Activated CD4-positive, alpha-beta T cell treated with anti-CD3 and anti-CD28 coated beads, Interleukin-2, Interleukin-4, amounts not matched to agents 100 ng/mL and 50 ng/mL, durations not matched to agents 16 hours and 8 hours (primary cell): ENCODE measurements around the gene F2RL2.

Experiments
- DNase-seq: peaks from one replicate; pipeline ENCODE4 v3.0.0-alpha.2; 2020; ENCODE audit warnings: low spot score

Gene F2RL2, protein sequence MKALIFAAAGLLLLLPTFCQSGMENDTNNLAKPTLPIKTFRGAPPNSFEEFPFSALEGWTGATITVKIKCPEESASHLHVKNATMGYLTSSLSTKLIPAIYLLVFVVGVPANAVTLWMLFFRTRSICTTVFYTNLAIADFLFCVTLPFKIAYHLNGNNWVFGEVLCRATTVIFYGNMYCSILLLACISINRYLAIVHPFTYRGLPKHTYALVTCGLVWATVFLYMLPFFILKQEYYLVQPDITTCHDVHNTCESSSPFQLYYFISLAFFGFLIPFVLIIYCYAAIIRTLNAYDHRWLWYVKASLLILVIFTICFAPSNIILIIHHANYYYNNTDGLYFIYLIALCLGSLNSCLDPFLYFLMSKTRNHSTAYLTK

GRCh38 chr5:76622973-76623596, at the start of gene F2RL2:
F2RL2 (minus strand) TSS chr5:76623403; CDS start chr5:76623230, 173 bp downstream.
- no peak for DNase-seq

DNA sequence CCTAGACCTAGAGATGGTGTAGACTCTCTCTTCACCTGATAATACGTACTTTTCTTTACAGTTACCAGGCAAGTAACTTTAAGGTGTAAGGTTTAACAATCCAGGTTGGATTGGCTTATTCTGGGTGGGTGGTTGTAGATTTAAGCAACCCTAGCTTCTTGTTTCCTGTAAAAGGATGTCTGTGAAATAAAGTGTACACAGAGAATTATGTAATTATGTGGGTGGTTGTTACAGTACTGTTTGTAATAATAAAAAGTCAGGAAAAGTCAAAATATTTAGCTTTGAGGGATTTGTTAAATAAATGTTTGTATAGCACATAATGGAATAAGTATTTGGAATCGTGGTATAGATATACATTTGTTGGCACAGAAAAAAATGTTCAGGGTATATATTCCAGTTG, 49.0 kb upstream of the F2RL2 start:
- no peak for DNase-seq

DNA sequence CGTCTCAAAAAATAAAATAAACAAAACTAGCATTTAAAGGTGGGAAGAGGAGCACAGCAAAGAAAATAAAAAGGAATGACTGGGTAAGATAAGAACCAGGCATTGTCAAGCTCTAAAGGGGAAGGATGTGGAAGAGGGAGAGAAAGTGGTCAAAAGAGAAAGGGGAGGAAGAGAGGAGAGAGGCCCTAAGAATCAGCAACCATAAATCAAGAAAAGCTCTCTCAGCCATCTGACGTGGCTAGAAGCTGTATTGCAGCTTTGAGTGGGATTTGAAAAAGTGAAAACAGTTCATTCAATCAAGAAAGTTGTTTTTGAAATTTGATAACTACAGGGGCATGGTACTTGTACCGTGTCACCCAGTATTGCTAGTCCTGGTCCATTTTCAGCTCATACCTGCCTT, 47.3 kb upstream of the F2RL2 start:
- DNase-seq, result no peak

DNA sequence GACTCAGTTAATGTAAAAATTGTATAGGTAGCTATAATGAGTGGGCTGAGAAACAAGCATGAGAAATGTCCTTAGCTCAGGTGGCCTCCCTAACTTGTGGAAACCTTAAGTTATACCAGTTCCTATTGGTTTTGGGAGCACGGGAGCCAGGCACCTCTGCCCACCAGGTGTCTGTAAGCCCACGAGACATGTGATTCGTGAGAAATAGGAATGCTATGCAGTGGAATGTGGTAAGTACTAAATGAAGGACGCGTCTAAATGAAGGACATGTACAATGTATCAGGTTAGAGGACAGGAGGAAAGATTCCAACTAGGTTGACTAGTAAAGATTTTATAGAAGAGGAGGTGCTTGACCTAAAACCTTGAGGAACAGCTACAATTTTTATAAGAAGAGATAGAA, 46.0 kb upstream of the F2RL2 start:
- DNase-seq, result no peak

DNA sequence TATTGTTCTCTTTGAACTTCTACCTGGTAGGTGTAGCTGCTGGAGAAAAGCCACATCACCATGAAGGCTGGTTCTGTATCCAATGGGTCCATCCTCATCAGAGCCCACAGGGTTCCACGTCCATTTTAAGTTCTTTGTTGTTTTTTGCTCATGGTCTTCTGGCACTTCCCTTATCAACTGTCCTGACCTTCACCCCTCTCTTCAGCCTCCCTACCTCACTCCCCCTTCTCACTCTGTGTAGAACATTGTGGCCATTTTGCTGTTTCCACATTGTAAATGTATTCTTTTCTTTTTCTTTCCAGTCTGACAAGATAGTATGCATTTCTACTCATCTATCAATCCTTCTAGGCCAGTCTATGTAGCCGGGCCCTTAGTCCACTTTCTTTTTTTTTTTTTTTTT, 44.3 kb upstream of the F2RL2 start:
- DNase-seq, result no peak

DNA sequence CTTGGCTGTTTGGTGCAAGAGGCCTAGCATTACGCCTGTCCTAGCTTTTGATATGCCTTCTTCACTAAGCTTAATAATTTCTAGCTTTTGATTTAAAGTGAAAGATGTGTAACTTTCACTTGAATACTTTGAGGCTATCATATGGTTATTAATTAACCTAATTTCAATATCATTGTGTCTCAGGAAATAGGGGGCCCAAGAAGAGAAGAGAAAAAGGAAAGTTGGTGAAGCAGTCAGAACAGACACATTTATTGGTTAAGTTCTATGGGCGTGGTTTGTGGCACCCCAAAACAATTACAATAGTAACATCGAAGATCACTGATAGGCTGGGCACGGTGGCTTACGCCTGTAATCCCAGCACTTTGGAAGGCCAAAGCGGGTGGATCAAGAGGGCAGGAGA, 40.9 kb upstream of the F2RL2 start:
- DNase-seq, result no peak

- no peak for DNase-seq
These were observed 40.4 kb upstream of the F2RL2 start for GRCh38 chr5:76663573-76663972.

DNA sequence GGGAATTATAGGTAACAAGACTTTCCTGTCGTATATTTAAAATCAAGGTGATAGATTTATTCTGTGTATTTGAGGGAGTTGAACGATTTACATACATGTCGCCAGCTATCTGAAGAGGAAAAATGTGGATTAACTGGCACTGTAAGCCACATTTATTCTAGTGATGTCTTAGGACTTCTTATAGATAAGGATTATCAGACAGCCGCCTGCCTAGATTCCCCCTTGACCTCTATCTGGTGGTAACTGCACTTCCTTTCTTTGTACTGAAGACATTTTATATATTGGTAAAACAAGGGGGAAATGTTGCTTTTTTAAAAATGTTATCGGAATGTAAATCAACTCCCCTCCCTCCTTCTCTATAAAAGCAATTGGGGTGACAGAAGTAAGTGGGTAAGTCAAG, 39.3 kb upstream of the F2RL2 start:
- DNase-seq, result no peak

GRCh38 chr5:76660360-76660759, 37.2 kb upstream of the F2RL2 start:
- no peak for DNase-seq

DNA sequence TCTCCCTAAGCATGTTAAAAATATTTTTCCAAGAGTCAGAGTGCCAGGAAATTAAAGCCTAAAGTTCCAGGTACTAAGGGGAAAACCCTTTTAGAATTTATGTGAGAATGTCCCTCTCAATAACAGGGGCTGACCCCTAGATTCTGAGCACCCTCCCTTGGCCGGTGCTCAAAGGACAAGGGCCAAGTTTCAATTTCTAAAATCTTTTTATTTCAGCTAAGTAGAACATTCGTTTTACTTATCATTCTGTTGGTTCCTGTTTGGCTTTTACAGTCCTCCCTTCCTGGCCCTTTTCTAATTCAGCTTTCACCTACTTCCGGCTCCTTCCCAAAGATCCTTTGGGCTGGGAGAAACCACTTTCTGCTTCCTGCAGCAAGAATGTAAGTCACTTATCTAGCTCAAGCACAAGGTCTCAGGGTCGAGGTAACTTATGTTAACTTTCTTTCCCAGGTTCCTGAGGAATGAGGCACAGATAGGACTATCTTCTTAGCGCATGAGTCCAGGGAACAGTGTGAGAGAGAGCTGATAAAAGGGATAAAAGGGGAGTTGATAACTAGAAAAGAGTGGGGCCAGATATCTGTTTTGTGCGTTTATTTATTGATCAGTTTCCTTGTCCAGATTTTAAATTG, 34.6 kb upstream of the F2RL2 start:
- no peak for DNase-seq

- no peak for DNase-seq
These were observed 33.9 kb upstream of the F2RL2 start for GRCh38 chr5:76657091-76657490.

DNA sequence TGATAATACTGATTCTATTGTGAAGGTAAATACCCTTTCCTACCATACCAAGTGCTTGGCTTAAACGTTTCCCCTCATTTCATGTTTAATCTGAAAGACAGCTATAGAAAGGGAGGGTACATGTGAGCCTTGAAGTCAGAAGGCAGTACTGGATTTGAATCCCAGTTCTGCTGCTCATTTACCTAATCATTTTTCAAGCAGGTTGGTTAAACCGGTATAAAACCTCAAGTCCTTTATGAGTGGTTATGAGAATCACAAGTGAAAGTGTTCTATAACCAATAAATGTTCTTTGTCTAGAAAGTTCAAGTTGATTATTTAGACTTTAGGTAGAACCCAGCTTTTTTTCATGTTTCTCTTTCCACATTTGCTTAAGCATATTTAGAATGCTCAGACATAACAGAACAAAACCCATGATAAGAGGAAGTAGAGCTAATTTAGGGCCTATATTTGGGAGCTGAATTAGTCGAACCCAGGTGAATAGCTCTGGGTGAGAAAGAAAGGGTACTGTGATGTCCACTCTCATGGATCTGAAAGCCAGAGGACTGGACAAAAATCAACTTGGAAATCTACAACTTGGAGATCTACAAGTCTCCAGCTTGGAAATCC, 29.7 kb upstream of the F2RL2 start:
- DNase-seq, result peak; percentile 22

DNA sequence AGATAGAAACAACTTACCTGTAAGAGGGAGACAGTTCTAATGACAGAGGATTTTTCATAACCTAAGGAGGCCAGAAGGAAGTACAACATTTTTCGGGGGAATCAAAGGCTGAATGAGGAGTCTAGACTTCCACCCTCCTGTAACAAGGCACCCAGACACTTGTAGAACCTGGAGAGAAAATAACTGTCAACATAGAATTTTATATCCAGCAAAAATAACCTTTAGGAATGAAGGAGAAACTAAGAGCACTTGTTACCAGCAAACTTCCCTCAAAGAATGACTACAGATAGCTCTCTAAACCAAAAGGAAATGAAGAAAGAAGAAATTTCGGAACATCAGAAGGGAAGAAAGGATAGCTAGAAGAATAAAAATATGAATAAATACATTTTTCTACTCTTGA, 25.9 kb upstream of the F2RL2 start:
- DNase-seq, result no peak

DNA sequence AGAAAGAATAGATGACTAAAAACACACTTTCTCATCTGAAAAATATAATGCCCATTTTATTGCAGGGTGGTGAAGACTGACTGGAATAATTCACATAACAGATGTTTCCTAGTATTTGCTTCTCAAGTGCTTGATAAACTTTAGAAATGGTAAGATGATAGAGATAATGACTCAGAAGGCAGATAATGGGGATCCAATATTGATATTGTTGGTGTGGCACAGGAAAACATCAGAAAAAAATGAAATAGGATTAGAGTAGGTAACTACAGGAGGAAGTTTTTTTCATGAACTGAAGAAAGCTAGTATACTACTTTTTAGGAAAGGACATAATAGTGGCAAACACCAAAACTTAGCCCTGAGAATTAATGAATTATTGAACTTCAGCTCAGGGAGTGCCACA, 20.2 kb upstream of the F2RL2 start:
- no peak for DNase-seq

- no peak for DNase-seq
These were observed 19.3 kb upstream of the F2RL2 start for GRCh38 chr5:76642390-76643040.

DNA sequence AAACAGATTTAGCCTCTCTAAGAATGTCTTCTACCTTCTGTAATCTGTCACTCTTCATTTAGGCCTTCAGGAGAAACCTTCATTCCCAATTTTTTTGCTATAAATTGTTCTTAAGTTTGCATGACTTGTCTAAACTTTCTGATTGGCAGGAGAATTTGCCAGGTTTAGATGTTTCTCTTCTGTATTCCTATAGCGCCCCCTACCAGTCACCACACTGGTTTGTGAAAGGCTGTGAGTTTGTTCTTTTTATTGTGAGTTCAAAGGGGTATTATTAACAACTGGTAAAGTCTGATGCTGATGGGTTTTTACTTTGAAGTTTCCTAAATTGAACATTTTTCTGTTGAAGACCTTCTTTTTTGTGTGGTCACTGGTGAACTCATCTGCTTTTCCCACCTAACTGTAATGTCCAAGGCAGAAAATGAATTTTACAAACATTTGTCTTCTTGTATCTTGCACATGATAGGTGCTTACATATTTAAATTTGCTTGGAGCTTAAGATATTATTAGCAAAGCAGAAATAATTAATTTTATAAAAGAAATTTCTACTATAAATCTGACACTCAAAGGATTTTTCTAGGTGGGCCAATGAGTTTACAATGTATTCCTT, 18.4 kb upstream of the F2RL2 start:
- DNase-seq, result peak; percentile 69

DNA sequence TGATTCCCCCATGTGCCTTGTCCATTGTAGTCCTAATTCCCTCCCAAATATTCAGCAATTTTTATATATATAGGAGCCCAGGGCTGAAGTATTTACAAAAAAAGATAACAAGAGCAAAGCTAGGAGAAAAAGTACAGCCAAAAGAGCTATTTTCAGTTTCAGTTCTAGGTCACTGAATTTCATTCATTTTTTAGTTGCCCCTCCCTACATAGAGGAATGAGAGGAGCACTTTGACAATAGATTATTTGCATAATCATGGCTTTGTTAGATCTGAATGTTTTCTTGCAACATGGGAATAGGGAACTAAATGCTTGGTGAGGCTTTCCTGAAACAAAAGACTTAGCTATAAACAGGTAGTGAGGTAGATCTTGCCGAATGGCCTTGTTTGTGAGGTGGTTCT, 15.3 kb upstream of the F2RL2 start:
- DNase-seq, result no peak

DNA sequence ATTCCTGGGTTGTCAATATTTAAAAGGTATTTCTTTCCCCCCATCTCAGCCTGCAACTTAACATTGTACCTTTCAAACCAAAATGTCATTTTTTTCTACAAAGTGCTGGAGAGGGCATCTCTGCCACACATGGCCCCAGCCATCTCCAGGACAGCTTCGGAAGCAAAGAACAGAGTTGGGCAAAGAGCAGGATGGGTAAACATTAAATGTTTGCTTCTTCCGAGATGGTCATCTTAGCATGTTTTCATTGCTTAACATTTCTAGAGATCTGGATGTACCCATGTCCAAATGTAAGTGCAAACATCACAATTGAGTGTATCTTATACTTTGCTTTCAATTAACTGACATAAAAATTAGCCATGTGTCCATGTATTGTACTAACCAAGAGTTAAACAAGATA, 14.3 kb upstream of the F2RL2 start:
- no peak for DNase-seq

- DNase-seq, result no peak
These were observed 11.5 kb upstream of the F2RL2 start for GRCh38 chr5:76634661-76635060.

DNA sequence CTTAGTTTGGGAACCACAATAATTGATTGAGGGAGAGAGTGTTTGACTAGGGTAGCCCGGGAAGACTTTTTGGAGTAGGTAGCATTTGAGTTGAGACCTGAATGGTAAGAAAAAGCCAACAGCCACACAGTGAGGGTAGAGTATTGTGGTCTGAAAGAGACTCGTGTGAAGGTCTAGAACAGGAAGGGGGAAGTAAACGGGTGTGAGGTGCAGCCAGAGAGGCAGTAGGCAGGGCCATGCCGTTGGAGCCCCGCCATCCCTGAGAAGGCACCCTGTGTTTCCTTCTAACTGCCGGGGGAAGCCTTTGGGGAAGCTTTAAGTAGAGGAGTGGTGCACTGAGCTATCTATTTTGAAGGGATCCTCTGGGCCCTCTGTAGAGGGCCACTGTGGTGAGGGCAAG, 3.5 kb upstream of the F2RL2 start:
- DNase-seq, result no peak

- DNase-seq, result no peak
These were observed 2.0 kb upstream of the F2RL2 start for GRCh38 chr5:76625087-76625815.
